Caco-2 (cell line): ENCODE results near the gene PPP2R5C. TPM values are rescaled to one million over a fixed set of nuclear protein-coding genes. Genes with fewer than 3 reads are reported as not detected.

Experiments used
- BruUV-seq: library from RNA; stranded (reverse); fragments of 400-500 nt; replicated peaks from 2 replicates; lab custom pipeline; 2021; lab: Mats Ljungman, UMichigan
- CTCF ChIA-PET: fragments of 300-600 bp; sonication (Branson Sonifier 250); formaldehyde crosslinking; loops from one replicate; lab custom pipeline; 2022; ENCODE audit warnings: antibody characterized with exemption; lab: Charles Lee
- POLR2A ChIA-PET: fragments of 300-600 bp; sonication (Branson Sonifier 250); formaldehyde crosslinking; loops from one replicate; lab custom pipeline; 2022; ENCODE audit warnings: antibody characterized with exemption; lab: Charles Lee
- DNase-seq, 2 experiments: peaks; one replicate each; pipeline versions ENCODE4 v3.0.0 to v3.0.0-alpha.2; 2020 to 2022
- H3K27me3 ChIP-seq: replicated peaks from 2 replicates; pipeline ENCODE4 v1.6.0; 2011; ENCODE audit warnings: low read length; ENCODE audit not compliant: control insufficient read depth, insufficient read depth
- H3K36me3 ChIP-seq: 2 replicates; pipeline ENCODE4 v1.5.1; 2011; ENCODE audit warnings: low read length; ENCODE audit not compliant: control insufficient read depth, insufficient read depth
- H3K4me1 ChIP-seq: fragments of 250-450 bp; sonication (Bioruptor Pico); 2 replicates; pipeline ENCODE4 v1.5.1; 2020; ENCODE audit warnings: mild to moderate bottlenecking
- H3K4me3 ChIP-seq: 2 replicates; pipeline ENCODE4 v1.5.1; 2011; ENCODE audit warnings: low read depth, mild to moderate bottlenecking, control low read depth, low read length
- H3K9me3 ChIP-seq: fragments of 250-450 bp; sonication (Bioruptor Pico); 2 replicates; pipeline ENCODE4 v1.5.1; 2020; ENCODE audit warnings: mild to moderate bottlenecking, moderate library complexity
- H3K27ac Mint-ChIP-seq: one replicate; pipeline ENCODE4 v1.8.0; 2022; ENCODE audit warnings: mixed read lengths; ENCODE audit not compliant: unreplicated experiment
- H3K27me3 Mint-ChIP-seq: one replicate; pipeline ENCODE4 v1.8.0; 2022; ENCODE audit warnings: mixed read lengths; ENCODE audit not compliant: insufficient read depth, unreplicated experiment
- H3K36me3 Mint-ChIP-seq: one replicate; pipeline ENCODE4 v1.8.0; 2022; ENCODE audit warnings: mild to moderate bottlenecking, mixed read lengths; ENCODE audit not compliant: insufficient read depth, unreplicated experiment
- H3K4me1 Mint-ChIP-seq: one replicate; pipeline ENCODE4 v1.8.0; 2022; ENCODE audit warnings: low read depth, mixed read lengths; ENCODE audit not compliant: unreplicated experiment
- H3K4me3 Mint-ChIP-seq: one replicate; pipeline ENCODE4 v1.8.0; 2022; ENCODE audit warnings: mild to moderate bottlenecking, moderate library complexity, mixed read lengths; ENCODE audit not compliant: unreplicated experiment
- H3K9me3 Mint-ChIP-seq: one replicate; pipeline ENCODE4 v1.8.0; 2022; ENCODE audit warnings: mixed read lengths; ENCODE audit not compliant: unreplicated experiment
- CTCF ChIP-seq, 2 experiments: fragments of 200-600 bp in 1 of 2; IDR thresholded peaks; 1 replicate in 1 of 2; 2 replicates in 1 of 2; pipeline versions ENCODE4 v1.5.1 to v1.8.0; 2011 to 2022; ENCODE audit warnings: antibody characterized with exemption in 1 of 2, control low read depth in 1 of 2, inconsistent platforms in 1 of 2, low read depth in 1 of 2, low read length in 1 of 2, mild to moderate bottlenecking in 1 of 2, moderate library complexity in 1 of 2; ENCODE audit not compliant: insufficient read depth in 1 of 2, severe bottlenecking in 1 of 2, unreplicated experiment in 1 of 2
- intact Hi-C: fragments of 100-400 bp; cut with micrococcal nuclease; formaldehyde crosslinking; loops from one replicate; pipeline ENCODE4 v1.10.0; 2022; ENCODE audit not compliant: unreplicated experiment
- total RNA-seq: library from RNA; stranded (reverse); gene quantifications from 2 replicates; pipeline ENCODE4 v1.2.3, GENCODE V29; 2022

The PPP2R5C gene
- total RNA-seq, 1 experiment from 2014 or later: 97.5 TPM

GRCh38 chr14:101834397-101834796 is 72.9 kb downstream of the PPP2R5C start:
- TF ChIP-seq CTCF (IDR thresholded peaks at IDR 0.05; ENCODE audit: insufficient read depth in 1 of 2, low read depth in 1 of 2, low read length in 1 of 2, severe bottlenecking in 1 of 2, unreplicated experiment in 1 of 2): no peak
- Mint-ChIP-seq H3K27me3 (no peaks in the 10 kb centered on the region), H3K36me3 (peaks cover 5% of the 10 kb centered on the region), H3K27ac (no peak overlapping the region), H3K4me1 (no peaks in the 10 kb centered on the region), H3K9me3 (no peaks in the 10 kb centered on the region), H3K4me3 (no peak overlapping the region)
- POLR2A ChIA-PET: no interaction called here
- BruUV-seq: no TSS peak
- intact Hi-C loops: no loop called here
- Histone ChIP-seq H3K36me3 (no peaks in the 10 kb centered on the region; the same call in 1 of the 2 replicates), H3K4me1 (peaks cover 7% of the 10 kb centered on the region), H3K9me3 (no peaks in the 10 kb centered on the region), H3K27me3 (no peaks in the 10 kb centered on the region), H3K4me3 (no peak overlapping the region)
- no peak for DNase-seq
- CTCF ChIA-PET: interaction anchor here (0.6 kb wide), 1 partner anchor 1694 kb away, joined by 4 read pairs; the partner anchor contains the start of gene TRMT61A

- intact Hi-C loops: no loop called here
- Mint-ChIP-seq H3K27me3 (no peaks in the 10 kb centered on the region), H3K9me3 (no peaks in the 10 kb centered on the region), H3K4me1 (no peaks in the 10 kb centered on the region), H3K4me3 (no peak overlapping the region), H3K36me3 (peaks cover 4% of the 10 kb centered on the region), H3K27ac (no peak overlapping the region)
- BruUV-seq: no TSS peak
- Histone ChIP-seq H3K36me3 (no peaks in the 10 kb centered on the region; the same call in 1 of the 2 replicates), H3K27me3 (no peaks in the 10 kb centered on the region), H3K4me3 (no peak overlapping the region), H3K4me1 (peaks cover 7% of the 10 kb centered on the region), H3K9me3 (no peaks in the 10 kb centered on the region)
- CTCF ChIA-PET: interaction anchor here (0.6 kb wide), 1 partner anchor 1694 kb away, joined by 4 read pairs; the partner anchor contains the start of gene TRMT61A
- no peak for TF ChIP-seq CTCF (IDR thresholded peaks at IDR 0.05; ENCODE audit: insufficient read depth in 1 of 2, low read depth in 1 of 2, low read length in 1 of 2, severe bottlenecking in 1 of 2, unreplicated experiment in 1 of 2)
- DNase-seq: no peak
- POLR2A ChIA-PET: no interaction called here
These were observed 73.5 kb downstream of the PPP2R5C start for GRCh38 chr14:101834800-101835547.

GRCh38 chr14:101835566-101835965 is 74.1 kb downstream of the PPP2R5C start:
- intact Hi-C loops: no loop called here
- Mint-ChIP-seq H3K9me3 (no peaks in the 10 kb centered on the region), H3K36me3 (no peaks in the 10 kb centered on the region), H3K4me3 (no peak overlapping the region), H3K27me3 (no peaks in the 10 kb centered on the region), H3K4me1 (no peaks in the 10 kb centered on the region), H3K27ac (no peak overlapping the region)
- CTCF ChIA-PET: no interaction called here
- Histone ChIP-seq H3K27me3 (no peaks in the 10 kb centered on the region), H3K4me3 (no peak overlapping the region), H3K36me3 (no peaks in the 10 kb centered on the region; the same call in 1 of the 2 replicates), H3K9me3 (no peaks in the 10 kb centered on the region), H3K4me1 (peaks cover 7% of the 10 kb centered on the region)
- POLR2A ChIA-PET: no interaction called here
- no TSS peak for BruUV-seq
- DNase-seq: no peak
- TF ChIP-seq CTCF (IDR thresholded peaks at IDR 0.05; ENCODE audit: insufficient read depth in 1 of 2, low read depth in 1 of 2, low read length in 1 of 2, severe bottlenecking in 1 of 2, unreplicated experiment in 1 of 2): no peak
